OCI-LY3 (cell line): ENCODE measurements around the gene SMAD5.

ENCODE experiments used
- CTCF ChIP-seq: fragments of 200-600, 300-600 bp; sonication (generic); IDR thresholded peaks from 2 replicates; pipeline ENCODE4 v1.5.1; 2014; ENCODE audit warnings: antibody characterized with exemption, low read length, low read depth
- EZH2phosphoT487 ChIP-seq: fragments of 200-600 bp; shearing (Covaris generic); IDR thresholded peaks from 2 replicates; pipeline ENCODE4 v1.6.1; 2018; ENCODE audit warnings: antibody characterized with exemption, mixed run types, low read depth

DNA sequence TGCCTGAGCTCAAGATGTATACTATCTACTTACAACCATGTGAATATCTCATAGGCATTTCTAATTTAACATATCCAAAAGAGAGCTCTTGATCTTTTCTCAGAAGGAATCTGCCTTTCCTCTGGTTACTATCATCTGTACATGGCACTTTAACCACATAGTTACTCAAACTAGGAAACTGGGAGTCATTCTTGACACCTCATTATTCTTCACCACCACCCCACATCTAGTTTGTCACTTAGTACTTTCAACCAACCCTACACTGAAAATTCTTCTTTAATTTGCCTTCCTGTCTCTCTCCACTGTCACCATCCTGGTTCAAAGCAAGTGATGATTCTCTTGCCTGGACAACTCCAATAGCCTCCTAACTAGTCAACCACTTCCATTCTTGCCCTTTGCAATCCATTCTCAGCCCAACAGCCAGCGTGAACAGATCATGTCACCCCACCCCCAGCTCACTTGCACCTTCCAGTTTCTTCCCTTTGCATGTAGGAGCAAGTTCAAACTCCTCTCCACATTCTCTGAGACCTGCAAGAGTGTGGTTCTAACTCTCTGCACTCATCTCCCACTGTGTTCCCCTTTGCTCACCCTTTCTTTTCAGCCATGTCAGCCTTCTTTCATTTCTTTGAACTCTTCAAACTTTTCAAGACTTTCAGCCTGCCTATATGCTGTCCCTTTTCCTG lies 17.3 kb upstream of the SMAD5 start:
- TF ChIP-seq CTCF (no peak), EZH2phosphoT487 (no peak)
